ENCODE results near the gene NYAP1. TPM values are rescaled to one million over a fixed set of nuclear protein-coding genes. Genes with fewer than 3 reads are reported as not detected.

Gene NYAP1
- total RNA-seq, 1 experiment from 2014 or later = not detected

- no peak for DNase-seq (ENCODE audit: low spot score)
These were observed 26.7 kb upstream of the NYAP1 start for GRCh38 chr7:100457033-100457432.

- DNase-seq (ENCODE audit: low spot score) = peak; percentile 18
These were observed 19.5 kb upstream of the NYAP1 start, which contains the start of gene SPACDR for GRCh38 chr7:100464210-100464660. Gene SPACDR, minus strand, starts transcription at chr7:100464260. Its CDS starts 235 bp downstream, at chr7:100464025.

GRCh38 chr7:100464791-100465190 lies 18.9 kb upstream of the NYAP1 start:
- no peak for DNase-seq (ENCODE audit: low spot score)

GRCh38 chr7:100465299-100465698 lies 18.4 kb upstream of the NYAP1 start:
- peak; percentile 52 for DNase-seq (ENCODE audit: low spot score)

- DNase-seq (ENCODE audit: low spot score) = peak; percentile 81
These were observed 17.9 kb upstream of the NYAP1 start for GRCh38 chr7:100465702-100466311.

GRCh38 chr7:100466653-100467605 lies 16.8 kb upstream of the NYAP1 start:
- no peak for DNase-seq (ENCODE audit: low spot score)

- no peak for DNase-seq (ENCODE audit: low spot score)
These were observed 15.9 kb upstream of the NYAP1 start for GRCh38 chr7:100467638-100468373.

GRCh38 chr7:100469227-100470044 lies 14.3 kb upstream of the NYAP1 start:
- DNase-seq (ENCODE audit: low spot score) = peak; percentile 74

- DNase-seq (ENCODE audit: low spot score) = no peak
These were observed 12.7 kb upstream of the NYAP1 start for GRCh38 chr7:100471021-100471420.

- peak; percentile 35 for DNase-seq (ENCODE audit: low spot score)
These were observed 11.4 kb upstream of the NYAP1 start for GRCh38 chr7:100472121-100472851.

- DNase-seq (ENCODE audit: low spot score) = peak; percentile 83
These were observed 10.8 kb upstream of the NYAP1 start for GRCh38 chr7:100472854-100473499.

GRCh38 chr7:100475549-100475948 lies 8.2 kb upstream of the NYAP1 start:
- DNase-seq (ENCODE audit: low spot score) = no peak

- DNase-seq (ENCODE audit: low spot score) = no peak
These were observed 7.5 kb upstream of the NYAP1 start for GRCh38 chr7:100476101-100476780.

- no peak for DNase-seq (ENCODE audit: low spot score)
These were observed 6.5 kb upstream of the NYAP1 start for GRCh38 chr7:100476903-100477870.

GRCh38 chr7:100477871-100478267 lies 5.9 kb upstream of the NYAP1 start:
- DNase-seq (ENCODE audit: low spot score) = no peak

- peak; percentile 96 for DNase-seq (ENCODE audit: low spot score)
These were observed 4.6 kb upstream of the NYAP1 start, which contains the start of gene TSC22D4 for GRCh38 chr7:100478958-100479660. Gene TSC22D4, minus strand, starts transcription at chr7:100479214. Its CDS starts 1,176 bp downstream, at chr7:100478038.

- DNase-seq (ENCODE audit: low spot score) = no peak
These were observed 2.3 kb upstream of the NYAP1 start for GRCh38 chr7:100481466-100481865.
